ENCODE measurements around the gene HOOK1. TPM values are rescaled to one million over a fixed set of nuclear protein-coding genes. Genes with fewer than 3 reads are reported as not detected.
"Not testable (repeated sequence)": the region's sequence is repeated elsewhere in the genome, so short reads cannot be mapped to it uniquely, and the experiment has no call there.

The HOOK1 gene
- polyA plus RNA-seq, 1 of the 3 experiments (the other 2 are of a cell fraction): 0.35 TPM

DNA sequence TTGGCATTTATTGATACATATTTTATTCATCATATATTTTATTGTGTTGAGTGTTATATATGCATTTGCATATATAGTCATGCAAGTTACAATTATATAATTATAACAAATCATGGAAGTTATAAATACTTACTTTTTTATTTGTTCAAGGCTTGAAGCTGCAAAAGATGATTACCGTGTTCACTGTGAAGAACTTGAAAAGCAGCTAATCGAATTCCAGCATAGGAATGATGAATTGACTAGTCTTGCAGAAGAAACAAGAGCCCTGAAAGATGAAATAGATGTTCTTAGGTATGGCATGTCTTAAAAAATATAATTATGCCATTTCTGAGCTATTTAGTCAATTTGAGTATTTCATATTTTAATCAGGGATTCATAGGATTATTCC lies 32.1 kb downstream of the HOOK1 start:
- TF ChIP-seq, protein P1, sequence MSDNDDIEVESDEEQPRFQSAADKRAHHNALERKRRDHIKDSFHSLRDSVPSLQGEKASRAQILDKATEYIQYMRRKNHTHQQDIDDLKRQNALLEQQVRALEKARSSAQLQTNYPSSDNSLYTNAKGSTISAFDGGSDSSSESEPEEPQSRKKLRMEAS (IDR thresholded peaks at IDR 0.05; ENCODE audit: low read depth): no peak
- TF ChIP-seq FOSL2 (IDR thresholded peaks at IDR 0.05; ENCODE audit: borderline replicate concordance, low read depth) (no peak), MXI1 (IDR thresholded peaks at IDR 0.05; ENCODE audit: low read depth, low read length) (no peak)
- H4K20me1 ChIP-seq (ENCODE audit: insufficient read depth): no peaks in the 10 kb centered on the region
- no peaks in the 10 kb centered on the region for H3K79me2 ChIP-seq (ENCODE audit: insufficient read depth)
- 75% methylated on average over 2 of the region's 2 CpGs for WGBS (ENCODE audit: low lambda C conversion rate)
- POLR2A ChIA-PET: no interaction called here
- no peak overlapping the region for H3K4me2 ChIP-seq
- no peak overlapping the region for H3K27ac ChIP-seq (ENCODE audit: low read depth in 2 of 2, low read length in 1 of 2)
- H3K9me3 ChIP-seq: no peaks in the 10 kb centered on the region
- H3K4me3 ChIP-seq (ENCODE audit: low read depth in 2 of 2, low read length in 1 of 2): no peak overlapping the region
- no peak overlapping the region for H3K9ac ChIP-seq
- DNase-seq: no peak
- CTCF ChIA-PET: no interaction called here
- H2AFZ ChIP-seq (ENCODE audit: low read depth): no peak overlapping the region
- H3K27me3 ChIP-seq (ENCODE audit: insufficient read depth): no peaks in the 10 kb centered on the region
- no peaks in the 10 kb centered on the region for H3K9me2 ChIP-seq
- no peaks in the 10 kb centered on the region for H3F3A ChIP-seq (replicated peaks; ENCODE audit: insufficient read depth)
- H3K4me1 ChIP-seq (ENCODE audit: control insufficient read depth in 1 of 2, insufficient read depth in 2 of 2, low read depth in 1 of 2, low read length in 1 of 2): no peaks in the 10 kb centered on the region; a peak in 1 of 4 replicates
- H3K36me3 ChIP-seq (replicated peaks in 1 of 2; ENCODE audit: control insufficient read depth in 1 of 2, insufficient read depth in 2 of 2, low read length in 1 of 2): peaks cover 0 to 17% of the 10 kb centered on the region in 2 experiments

DNA sequence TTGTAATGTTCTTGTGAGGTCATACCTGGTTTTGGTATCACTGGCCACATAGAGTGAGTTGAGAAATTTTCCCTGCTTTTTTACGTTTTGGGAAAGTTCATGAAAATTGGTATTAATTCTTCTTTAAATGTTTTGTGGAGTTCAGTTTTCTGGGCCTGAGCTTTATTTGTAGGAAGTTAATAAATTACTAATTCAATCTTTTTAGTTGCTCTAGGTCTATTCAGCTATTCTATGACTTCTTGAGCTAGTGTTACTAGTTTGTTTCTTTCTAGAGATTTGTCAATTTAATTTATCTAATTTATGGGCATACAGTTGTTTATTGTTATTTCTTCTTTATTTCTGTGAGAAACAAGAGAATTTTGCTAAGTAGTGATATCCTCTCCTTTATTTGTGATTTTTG lies 37.4 kb downstream of the HOOK1 start:
- no peaks in the 10 kb centered on the region for H3K9me2 ChIP-seq
- POLR2A ChIA-PET: no interaction called here
- no peak overlapping the region for H3K27ac ChIP-seq (ENCODE audit: low read depth in 2 of 2, low read length in 1 of 2)
- peaks cover 0 to 5% of the 10 kb centered on the region in 2 experiments for H3K36me3 ChIP-seq (replicated peaks in 1 of 2; ENCODE audit: control insufficient read depth in 1 of 2, insufficient read depth in 2 of 2, low read length in 1 of 2)
- H2AFZ ChIP-seq (ENCODE audit: low read depth): no peak overlapping the region
- H3K4me3 ChIP-seq (ENCODE audit: low read depth in 2 of 2, low read length in 1 of 2): no peak overlapping the region
- H3K27me3 ChIP-seq (ENCODE audit: insufficient read depth): no peaks in the 10 kb centered on the region
- 77% methylated on average over 1 of the region's 1 CpG for WGBS (ENCODE audit: low lambda C conversion rate)
- no peak overlapping the region for H3K9ac ChIP-seq
- H3K4me1 ChIP-seq (ENCODE audit: control insufficient read depth in 1 of 2, insufficient read depth in 2 of 2, low read depth in 1 of 2, low read length in 1 of 2): no peaks in the 10 kb centered on the region
- no peaks in the 10 kb centered on the region for H3K9me3 ChIP-seq
- H3F3A ChIP-seq (replicated peaks; ENCODE audit: insufficient read depth): no peaks in the 10 kb centered on the region
- no peak overlapping the region for H3K4me2 ChIP-seq
- TF ChIP-seq, protein P2, sequence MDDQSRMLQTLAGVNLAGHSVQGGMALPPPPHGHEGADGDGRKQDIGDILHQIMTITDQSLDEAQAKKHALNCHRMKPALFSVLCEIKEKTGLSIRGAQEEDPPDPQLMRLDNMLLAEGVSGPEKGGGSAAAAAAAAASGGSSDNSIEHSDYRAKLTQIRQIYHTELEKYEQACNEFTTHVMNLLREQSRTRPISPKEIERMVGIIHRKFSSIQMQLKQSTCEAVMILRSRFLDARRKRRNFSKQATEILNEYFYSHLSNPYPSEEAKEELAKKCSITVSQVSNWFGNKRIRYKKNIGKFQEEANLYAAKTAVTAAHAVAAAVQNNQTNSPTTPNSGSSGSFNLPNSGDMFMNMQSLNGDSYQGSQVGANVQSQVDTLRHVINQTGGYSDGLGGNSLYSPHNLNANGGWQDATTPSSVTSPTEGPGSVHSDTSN (IDR thresholded peaks at IDR 0.05): no peak
- TF ChIP-seq TAF1 (IDR thresholded peaks at IDR 0.05; ENCODE audit: borderline replicate concordance, low read depth, low read length) (no peak), RCOR1 (IDR thresholded peaks at IDR 0.05; ENCODE audit: low read length) (no peak), POLR2AphosphoS5 (IDR thresholded peaks at IDR 0.05; ENCODE audit: low read depth, low read length) (no peak), SMC3 (IDR thresholded peaks at IDR 0.05; ENCODE audit: low read depth, low read length) (no peak)
- TF ChIP-seq, protein P3, sequence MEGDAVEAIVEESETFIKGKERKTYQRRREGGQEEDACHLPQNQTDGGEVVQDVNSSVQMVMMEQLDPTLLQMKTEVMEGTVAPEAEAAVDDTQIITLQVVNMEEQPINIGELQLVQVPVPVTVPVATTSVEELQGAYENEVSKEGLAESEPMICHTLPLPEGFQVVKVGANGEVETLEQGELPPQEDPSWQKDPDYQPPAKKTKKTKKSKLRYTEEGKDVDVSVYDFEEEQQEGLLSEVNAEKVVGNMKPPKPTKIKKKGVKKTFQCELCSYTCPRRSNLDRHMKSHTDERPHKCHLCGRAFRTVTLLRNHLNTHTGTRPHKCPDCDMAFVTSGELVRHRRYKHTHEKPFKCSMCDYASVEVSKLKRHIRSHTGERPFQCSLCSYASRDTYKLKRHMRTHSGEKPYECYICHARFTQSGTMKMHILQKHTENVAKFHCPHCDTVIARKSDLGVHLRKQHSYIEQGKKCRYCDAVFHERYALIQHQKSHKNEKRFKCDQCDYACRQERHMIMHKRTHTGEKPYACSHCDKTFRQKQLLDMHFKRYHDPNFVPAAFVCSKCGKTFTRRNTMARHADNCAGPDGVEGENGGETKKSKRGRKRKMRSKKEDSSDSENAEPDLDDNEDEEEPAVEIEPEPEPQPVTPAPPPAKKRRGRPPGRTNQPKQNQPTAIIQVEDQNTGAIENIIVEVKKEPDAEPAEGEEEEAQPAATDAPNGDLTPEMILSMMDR (IDR thresholded peaks at IDR 0.05): no peak
- DNase-seq: no peak
- no peaks in the 10 kb centered on the region for H3K79me2 ChIP-seq (ENCODE audit: insufficient read depth)
- no peaks in the 10 kb centered on the region for H4K20me1 ChIP-seq (ENCODE audit: insufficient read depth)
- CTCF ChIA-PET: no interaction called here

DNA sequence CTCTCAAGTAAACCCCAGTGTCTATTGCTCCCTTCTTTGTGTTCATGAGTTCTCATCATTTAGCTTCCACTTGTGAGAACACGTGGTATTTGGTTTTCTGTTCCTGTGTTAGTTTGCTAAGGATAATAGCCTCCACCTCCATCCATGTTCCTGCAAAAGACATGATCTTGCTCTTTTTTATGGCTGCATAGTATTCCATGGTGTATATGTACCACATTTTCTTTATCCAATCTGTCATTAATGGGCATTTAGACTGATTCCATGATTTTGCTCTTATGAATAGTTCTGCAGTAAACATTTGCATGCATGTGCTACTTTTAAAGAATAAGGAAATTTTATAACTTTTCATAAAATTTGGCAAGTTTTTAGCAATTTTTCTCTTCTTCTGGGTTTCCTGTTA lies 40.5 kb downstream of the HOOK1 start:
- not testable (repeated sequence) for H3K79me2 ChIP-seq (ENCODE audit: insufficient read depth); H3K9ac ChIP-seq; H3K36me3 ChIP-seq (replicated peaks in 1 of 2; ENCODE audit: control insufficient read depth in 1 of 2, insufficient read depth in 2 of 2, low read length in 1 of 2); H3F3A ChIP-seq (replicated peaks; ENCODE audit: insufficient read depth); H3K9me2 ChIP-seq; H3K4me2 ChIP-seq; H4K20me1 ChIP-seq (ENCODE audit: insufficient read depth); H3K9me3 ChIP-seq; H2AFZ ChIP-seq (ENCODE audit: low read depth); DNase-seq; H3K4me1 ChIP-seq (ENCODE audit: control insufficient read depth in 1 of 2, insufficient read depth in 2 of 2, low read depth in 1 of 2, low read length in 1 of 2); H3K4me3 ChIP-seq (ENCODE audit: low read depth in 2 of 2, low read length in 1 of 2); H3K27ac ChIP-seq (ENCODE audit: low read depth in 2 of 2, low read length in 1 of 2); H3K27me3 ChIP-seq (ENCODE audit: insufficient read depth)
- POLR2A ChIA-PET: interaction anchor here (0.6 kb wide), 1 partner anchor 1015 kb away, joined by 3 read pairs; no protein-coding TSS in a partner anchor
- 83% methylated on average over 1 of the region's 1 CpG for WGBS (ENCODE audit: low lambda C conversion rate)
- CTCF ChIA-PET: interaction anchor here (2.6 kb wide), 1 partner anchor 92 kb away, joined by 11 read pairs; no protein-coding TSS in a partner anchor

Measured in SK-N-SH (cell line).